Endothelial cell of umbilical vein (primary cell): ENCODE data around the gene SLC10A2. TPM values are rescaled to one million over a fixed set of nuclear protein-coding genes. Genes with fewer than 3 reads are reported as not detected.
"Not testable (repeated sequence)": the region's sequence is repeated elsewhere in the genome, so short reads cannot be mapped to it uniquely, and the experiment has no call there.

Source experiments
- BruUV-seq: library from RNA; stranded (reverse); fragments of 400-500 nt; replicated peaks from 2 replicates; lab custom pipeline; 2021; lab: Mats Ljungman, UMichigan
- CTCF ChIA-PET: fragments of 300-600, 350-600 bp; sonication (Branson Sonifier 250); formaldehyde crosslinking; loops from one replicate; lab custom pipeline; 2021; ENCODE audit warnings: antibody characterized with exemption, inconsistent platforms; lab: Charles Lee
- POLR2A ChIA-PET: fragments of 300-600, 350-600 bp; sonication (Branson Sonifier 250); formaldehyde crosslinking; loops from one replicate; lab custom pipeline; 2021; ENCODE audit warnings: antibody characterized with exemption, inconsistent platforms; lab: Charles Lee
- DNase-seq: peaks from one replicate; pipeline ENCODE4 v3.0.0-alpha.2; 2011; ENCODE audit warnings: low read depth, low spot score
- FAIRE-seq: peaks from 2 replicates; lab custom pipeline; 2011; peaks lifted over from hg19 to GRCh38; lab: Jason Lieb, UNC
- H2AFZ ChIP-seq: 2 replicates; pipeline ENCODE4 v1.6.0; 2012; ENCODE audit warnings: low read depth, low read length, control low read depth, inconsistent platforms
- H3K27ac ChIP-seq: 2 replicates; pipeline ENCODE4 v1.5.1; 2011; ENCODE audit warnings: low read depth, mild to moderate bottlenecking, control low read depth, low read length, moderate library complexity; ENCODE audit not compliant: insufficient read depth
- H3K27me3 ChIP-seq, 2 experiments: 2 replicates each; pipeline versions ENCODE4 v1.6.0 to v1.6.1; 2011; ENCODE audit warnings: low read length in 2 of 2, mixed read lengths in 1 of 2; ENCODE audit not compliant: control insufficient read depth in 2 of 2, insufficient read depth in 2 of 2
- H3K36me3 ChIP-seq, 2 experiments: 2 replicates in 1 of 2; 3 replicates in 1 of 2; pipeline ENCODE4 v1.5.1; 2011; ENCODE audit warnings: low read length in 2 of 2, mild to moderate bottlenecking in 1 of 2, moderate library complexity in 1 of 2; ENCODE audit not compliant: control insufficient read depth in 2 of 2, insufficient read depth in 2 of 2; ENCODE audit errors: extremely low read depth in 1 of 2
- H3K4me1 ChIP-seq: 3 replicates; pipeline ENCODE4 v1.5.1; 2011; ENCODE audit warnings: mild to moderate bottlenecking, low read length; ENCODE audit not compliant: control insufficient read depth, insufficient read depth; ENCODE audit errors: extremely low read depth
- H3K4me2 ChIP-seq: 2 replicates; pipeline ENCODE4 v1.6.1; 2011; ENCODE audit warnings: low read length, control low read depth, mixed read lengths; ENCODE audit not compliant: insufficient read depth
- H3K4me3 ChIP-seq, 3 experiments: fragments of 200-600 bp in 1 of 3; sonication (generic), shearing (Covaris generic) in 1 of 3; replicated peaks in 1 of 3; 2 replicates each; pipeline ENCODE4 v1.5.1; 2011 to 2016; ENCODE audit warnings: control low read depth in 3 of 3, low read length in 3 of 3, mild to moderate bottlenecking in 2 of 3, inconsistent platforms in 1 of 3, low read depth in 1 of 3, moderate library complexity in 1 of 3; ENCODE audit not compliant: insufficient read depth in 1 of 3
- H3K79me2 ChIP-seq: 2 replicates; pipeline ENCODE4 v1.6.0; 2012; ENCODE audit warnings: low read length, inconsistent platforms; ENCODE audit not compliant: control insufficient read depth, insufficient read depth
- H3K9ac ChIP-seq: replicated peaks from 2 replicates; pipeline ENCODE3; 2011; ENCODE audit warnings: low read length, control low read depth; ENCODE audit not compliant: insufficient read depth; ENCODE audit errors: extremely low read depth
- H3K9me1 ChIP-seq: replicated peaks from 3 replicates; pipeline ENCODE4 v1.6.0; 2011; ENCODE audit warnings: mild to moderate bottlenecking, low read length; ENCODE audit not compliant: control insufficient read depth, insufficient read depth; ENCODE audit errors: extremely low read depth
- H3K9me3 ChIP-seq: replicated peaks from 2 replicates; pipeline ENCODE4 v1.5.1; 2012; ENCODE audit warnings: low read length, inconsistent platforms; ENCODE audit not compliant: control insufficient read depth, insufficient read depth
- H4K20me1 ChIP-seq: replicated peaks from 2 replicates; pipeline ENCODE3; 2011; ENCODE audit warnings: mild to moderate bottlenecking, low read length; ENCODE audit not compliant: control insufficient read depth, insufficient read depth; ENCODE audit errors: extremely low read depth
- FOS ChIP-seq: IDR thresholded peaks from 2 replicates; pipeline ENCODE4 v1.6.1; 2011; ENCODE audit warnings: mild to moderate bottlenecking, low read length, moderate library complexity, borderline replicate concordance; ENCODE audit not compliant: insufficient read depth
- GATA2 ChIP-seq: IDR thresholded peaks from 2 replicates; pipeline ENCODE4 v1.7.0; 2011; ENCODE audit warnings: low read depth, mild to moderate bottlenecking, moderate library complexity, mixed read lengths, low read length; ENCODE audit not compliant: insufficient read length, insufficient read depth
- MAX ChIP-seq: IDR thresholded peaks from 2 replicates; pipeline ENCODE4 v1.6.1; 2011; ENCODE audit not compliant: insufficient read depth, insufficient read length
- MYC ChIP-seq: IDR thresholded peaks from one replicate; pipeline ENCODE4 v1.6.1; 2011; ENCODE audit warnings: mild to moderate bottlenecking, low read depth, low read length
- POLR2AphosphoS5 ChIP-seq: IDR thresholded peaks from 2 replicates; pipeline ENCODE4 v1.6.1; 2012; ENCODE audit warnings: low read depth, mild to moderate bottlenecking, control low read depth, low read length, moderate library complexity; ENCODE audit not compliant: insufficient read depth
- dilution Hi-C: fragments of 300-500 bp; cut with MboI; formaldehyde crosslinking; loops from one replicate; pipeline ENCODE4 v1.15.0; 2019; ENCODE audit warnings: low sequenced_read_pairs; ENCODE audit not compliant: extremely low pct_ligation_motif_present
- intact Hi-C: fragments of 100-400 bp; cut with micrococcal nuclease; formaldehyde crosslinking; loops from one replicate; pipeline ENCODE4 v1.10.0; 2022
- polyA plus RNA-seq, 4 experiments: library from polyadenylated mRNA; depleted of rRNA in 3 of 4; stranded (reverse) in 3 of 4; unstranded in 1 of 4; fragments of >200 nt; gene quantifications; 2 replicates each; pipeline versions ENCODE4 v1.2.1 to v1.2.3, GENCODE V29; 2011 to 2012; ENCODE audit warnings: missing spikeins in 1 of 4
- total RNA-seq: library from RNA; stranded (reverse); gene quantifications from 2 replicates; pipeline ENCODE4 v1.2.3, GENCODE V29; 2021
- TF ChIP-seq, protein P1 (sequence below), 2 donors: IDR thresholded peaks; 1 replicate in 1 of 2; 2 replicates in 1 of 2; pipeline ENCODE4 v1.5.1; 2011; ENCODE audit warnings: low read length in 2 of 2, mild to moderate bottlenecking in 2 of 2, moderate library complexity in 2 of 2, control low read depth in 1 of 2, inconsistent platforms in 1 of 2, low read depth in 1 of 2; ENCODE audit not compliant: insufficient read depth in 1 of 2; ENCODE audit errors: extremely low read depth in 1 of 2

Gene SLC10A2
- total and polyA plus RNA-seq, 2 donors (not counting 3 experiments of a cell fraction or from before 2014, with no cell fraction given), result not detected

DNA sequence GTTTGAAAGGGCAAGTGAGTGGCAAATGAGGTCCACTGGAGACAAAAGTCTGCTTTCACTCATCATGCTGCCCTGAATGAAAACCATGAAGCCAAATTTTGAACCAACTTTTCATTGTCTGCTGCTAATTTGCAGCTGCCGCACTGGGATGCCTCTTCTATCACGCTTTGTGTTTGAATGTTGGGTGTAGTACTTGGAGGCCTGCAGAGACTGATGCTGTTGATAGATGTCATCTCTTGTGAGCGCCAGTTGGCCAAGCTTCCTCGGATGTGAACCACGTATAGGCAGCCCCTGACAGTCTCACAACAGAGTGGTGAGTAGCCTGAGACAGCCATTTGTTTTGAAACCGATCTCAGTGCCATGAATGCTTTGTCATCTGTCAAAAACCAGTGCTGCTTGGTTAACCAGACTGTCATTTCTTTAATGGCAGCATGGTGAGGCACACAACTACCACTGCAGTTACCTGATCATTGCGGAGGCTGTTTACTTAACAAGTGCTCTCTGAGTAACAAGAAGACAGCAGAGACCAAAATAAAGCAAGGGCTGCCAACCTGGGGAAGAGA, 31.2 kb upstream of the SLC10A2 start:
- H3K79me2 ChIP-seq, result no peaks in the 10 kb centered on the region
- BruUV-seq, result no TSS peak
- no peak for FAIRE-seq
- no peaks in the 10 kb centered on the region for H3K36me3 ChIP-seq
- no peak overlapping the region for H2AFZ ChIP-seq
- no peak overlapping the region for H3K4me3 ChIP-seq
- intact Hi-C loops (no loop called here), dilution Hi-C loops (no loop called here)
- H3K9me3 ChIP-seq, result no peaks in the 10 kb centered on the region
- H4K20me1 ChIP-seq, result no peaks in the 10 kb centered on the region
- no peaks in the 10 kb centered on the region for H3K27me3 ChIP-seq
- H3K9ac ChIP-seq, result no peak overlapping the region
- ChIA-PET POLR2A (no interaction called here), CTCF (no interaction called here)
- H3K4me1 ChIP-seq, result no peaks in the 10 kb centered on the region
- no peaks in the 10 kb centered on the region for H3K9me1 ChIP-seq
- H3K27ac ChIP-seq, result no peak overlapping the region
- H3K4me2 ChIP-seq, result no peak overlapping the region
- DNase-seq, result no peak
- TF ChIP-seq GATA2 (no peak), POLR2AphosphoS5 (no peak), FOS (no peak), MAX (no peak), MYC (no peak)
- TF ChIP-seq, protein P1, sequence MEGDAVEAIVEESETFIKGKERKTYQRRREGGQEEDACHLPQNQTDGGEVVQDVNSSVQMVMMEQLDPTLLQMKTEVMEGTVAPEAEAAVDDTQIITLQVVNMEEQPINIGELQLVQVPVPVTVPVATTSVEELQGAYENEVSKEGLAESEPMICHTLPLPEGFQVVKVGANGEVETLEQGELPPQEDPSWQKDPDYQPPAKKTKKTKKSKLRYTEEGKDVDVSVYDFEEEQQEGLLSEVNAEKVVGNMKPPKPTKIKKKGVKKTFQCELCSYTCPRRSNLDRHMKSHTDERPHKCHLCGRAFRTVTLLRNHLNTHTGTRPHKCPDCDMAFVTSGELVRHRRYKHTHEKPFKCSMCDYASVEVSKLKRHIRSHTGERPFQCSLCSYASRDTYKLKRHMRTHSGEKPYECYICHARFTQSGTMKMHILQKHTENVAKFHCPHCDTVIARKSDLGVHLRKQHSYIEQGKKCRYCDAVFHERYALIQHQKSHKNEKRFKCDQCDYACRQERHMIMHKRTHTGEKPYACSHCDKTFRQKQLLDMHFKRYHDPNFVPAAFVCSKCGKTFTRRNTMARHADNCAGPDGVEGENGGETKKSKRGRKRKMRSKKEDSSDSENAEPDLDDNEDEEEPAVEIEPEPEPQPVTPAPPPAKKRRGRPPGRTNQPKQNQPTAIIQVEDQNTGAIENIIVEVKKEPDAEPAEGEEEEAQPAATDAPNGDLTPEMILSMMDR (IDR thresholded peaks at IDR 0.05; ENCODE audit: extremely low read depth in 1 of 2, insufficient read depth in 1 of 2, low read depth in 1 of 2, low read length in 2 of 2), result no peak

DNA sequence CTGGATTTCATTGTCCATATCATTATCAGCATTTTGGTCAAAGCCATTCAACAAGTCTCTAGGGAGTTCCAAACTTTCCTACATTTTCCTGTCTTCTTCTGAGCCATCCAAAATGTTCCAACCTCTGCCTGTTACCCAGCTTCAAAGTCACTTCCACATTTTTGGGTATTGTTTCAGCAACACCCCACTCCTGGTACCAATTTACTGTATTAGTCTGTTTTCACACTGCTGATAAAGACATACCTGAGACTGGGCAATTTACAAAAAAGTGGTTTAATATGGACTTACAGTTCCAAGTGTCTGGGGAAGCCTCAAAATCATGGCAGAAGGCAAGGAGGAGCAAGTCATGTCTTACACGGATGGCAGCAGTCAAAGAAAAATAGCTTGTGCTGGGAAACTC, 27.4 kb upstream of the SLC10A2 start:
- FAIRE-seq, dilution Hi-C loops: not testable (repeated sequence)

More for the DNA sequence above, 27.4 kb upstream of the SLC10A2 start:
- H3K9ac ChIP-seq, POLR2A ChIA-PET, intact Hi-C loops, H3K27ac ChIP-seq, BruUV-seq, H3K9me3 ChIP-seq, H3K79me2 ChIP-seq, H3K9me1 ChIP-seq, H2AFZ ChIP-seq, H3K36me3 ChIP-seq, H3K4me1 ChIP-seq, DNase-seq, H4K20me1 ChIP-seq, H3K27me3 ChIP-seq, CTCF ChIA-PET, H3K4me3 ChIP-seq, H3K4me2 ChIP-seq: not testable (repeated sequence)
